ENCODE measurements around the gene BMPR1B.

- TF ChIP-seq CTCF (IDR thresholded peaks at IDR 0.05; ENCODE audit: insufficient read depth, low read length): no peak
- TF ChIP-seq GABPA (IDR thresholded peaks at IDR 0.05; ENCODE audit: low read depth): no peak
- TF ChIP-seq REST (IDR thresholded peaks at IDR 0.05; ENCODE audit: insufficient replicate concordance, low read depth): no peak
- TF ChIP-seq POLR2AphosphoS5 (IDR thresholded peaks at IDR 0.05; ENCODE audit: low read depth): no peak
These were observed 173.9 kb downstream of the BMPR1B start for GRCh38 chr4:94931626-94932025.

All from HL-60 (cell line).